ENCODE results near the gene EIF5A. TPM values are rescaled to one million over a fixed set of nuclear protein-coding genes. Genes with fewer than 3 reads are reported as not detected.

Gene EIF5A
- total RNA-seq, 4 donors from 2014 or later: 145 to 214 (median 204) TPM

DNA sequence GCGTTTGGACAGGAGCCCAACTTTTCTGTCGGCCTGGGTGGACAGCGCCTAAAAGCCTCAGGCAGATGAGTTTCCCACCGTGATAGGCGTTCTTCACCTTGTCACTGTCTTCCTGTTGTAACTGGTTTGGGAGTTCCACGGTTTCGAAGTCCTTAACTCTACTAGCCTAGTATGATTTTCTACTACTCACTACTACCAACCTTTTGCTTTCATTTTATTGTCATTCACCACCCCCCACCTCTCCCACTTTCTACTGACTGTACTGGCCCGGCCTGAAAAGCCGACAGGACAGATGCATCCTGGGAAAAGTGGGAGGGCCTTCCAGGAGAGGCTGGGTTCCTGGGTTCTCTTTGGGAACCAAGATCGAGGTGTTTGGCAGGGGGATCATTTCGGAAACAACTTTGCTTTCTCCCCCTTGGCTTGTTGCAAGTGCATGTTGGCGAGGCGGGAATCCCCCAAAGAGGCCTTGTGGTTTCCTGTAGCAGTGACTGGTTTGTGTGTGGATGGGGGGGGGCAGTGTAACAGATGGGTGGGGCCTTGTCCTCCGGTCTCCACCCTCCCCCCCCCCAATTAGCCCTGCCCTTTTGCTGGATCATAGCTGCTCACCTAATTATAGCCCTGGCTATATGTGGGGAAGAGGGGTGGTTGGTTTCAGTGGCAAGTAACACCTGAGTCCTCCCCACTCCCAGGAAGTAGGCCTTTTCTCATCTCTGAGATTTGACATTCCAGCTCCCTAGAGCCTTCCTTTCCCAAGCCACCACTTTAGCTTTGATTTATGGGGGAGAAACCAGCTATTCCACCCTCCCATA lies 1.4 kb downstream of the EIF5A start:
- intact Hi-C loops (cut with DNase I): no loop called here
- DNase-seq (ENCODE audit: extremely low spot score): no peak
- H3K4me1 ChIP-seq: peaks cover 47 to 63% (median 56%) of the 10 kb centered on the region in 4 donors
- H3K9me3 ChIP-seq: no peaks in the 10 kb centered on the region
- H3K27ac ChIP-seq (replicated peaks in 1 of 4): peak overlapping the region; percentile 95 to 100 (median 100)
- TF ChIP-seq, protein P1, sequence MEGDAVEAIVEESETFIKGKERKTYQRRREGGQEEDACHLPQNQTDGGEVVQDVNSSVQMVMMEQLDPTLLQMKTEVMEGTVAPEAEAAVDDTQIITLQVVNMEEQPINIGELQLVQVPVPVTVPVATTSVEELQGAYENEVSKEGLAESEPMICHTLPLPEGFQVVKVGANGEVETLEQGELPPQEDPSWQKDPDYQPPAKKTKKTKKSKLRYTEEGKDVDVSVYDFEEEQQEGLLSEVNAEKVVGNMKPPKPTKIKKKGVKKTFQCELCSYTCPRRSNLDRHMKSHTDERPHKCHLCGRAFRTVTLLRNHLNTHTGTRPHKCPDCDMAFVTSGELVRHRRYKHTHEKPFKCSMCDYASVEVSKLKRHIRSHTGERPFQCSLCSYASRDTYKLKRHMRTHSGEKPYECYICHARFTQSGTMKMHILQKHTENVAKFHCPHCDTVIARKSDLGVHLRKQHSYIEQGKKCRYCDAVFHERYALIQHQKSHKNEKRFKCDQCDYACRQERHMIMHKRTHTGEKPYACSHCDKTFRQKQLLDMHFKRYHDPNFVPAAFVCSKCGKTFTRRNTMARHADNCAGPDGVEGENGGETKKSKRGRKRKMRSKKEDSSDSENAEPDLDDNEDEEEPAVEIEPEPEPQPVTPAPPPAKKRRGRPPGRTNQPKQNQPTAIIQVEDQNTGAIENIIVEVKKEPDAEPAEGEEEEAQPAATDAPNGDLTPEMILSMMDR (IDR thresholded peaks at IDR 0.05): no peak
- peak; percentile 64 to 83 for TF ChIP-seq POLR2AphosphoS5 (IDR thresholded peaks at IDR 0.05)
- 4% methylated on average over 11 of the region's 14 CpGs for WGBS
- peak overlapping the region; percentile 95 to 100 (median 96) for H3K4me3 ChIP-seq
- peaks cover 38 to 45% (median 44%) of the 10 kb centered on the region in 4 donors for H3K36me3 ChIP-seq
- no peaks in the 10 kb centered on the region for H3K27me3 ChIP-seq

DNA sequence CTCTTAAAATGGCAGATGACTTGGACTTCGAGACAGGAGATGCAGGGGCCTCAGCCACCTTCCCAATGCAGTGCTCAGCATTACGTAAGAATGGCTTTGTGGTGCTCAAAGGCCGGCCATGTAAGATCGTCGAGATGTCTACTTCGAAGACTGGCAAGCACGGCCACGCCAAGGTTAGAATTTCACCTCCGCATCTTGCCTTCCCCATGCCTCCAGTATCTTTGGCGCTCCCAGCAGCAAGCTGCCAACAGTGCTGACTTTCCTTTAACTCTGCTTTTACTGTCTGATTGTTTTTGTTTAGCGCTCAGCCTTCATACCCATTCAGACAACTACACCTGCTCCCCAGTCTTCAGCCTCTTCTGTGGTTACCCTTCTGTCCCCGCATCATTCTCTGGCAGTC lies 2.2 kb downstream of the EIF5A start:
- no peak for DNase-seq (ENCODE audit: extremely low spot score)
- H3K27ac ChIP-seq (replicated peaks in 1 of 4): peak overlapping the region; percentile 95 to 100 (median 100)
- H3K4me1 ChIP-seq: peaks cover 54 to 71% (median 64%) of the 10 kb centered on the region in 4 donors
- peak overlapping the region in 1 of 4 donors; percentile 98 for H3K4me3 ChIP-seq
- TF ChIP-seq POLR2A (IDR thresholded peaks at IDR 0.05; ENCODE audit: low read depth): no peak
- TF ChIP-seq EP300 (IDR thresholded peaks at IDR 0.05): no peak
- TF ChIP-seq, protein P1 (IDR thresholded peaks at IDR 0.05): no peak
- TF ChIP-seq POLR2AphosphoS5 (IDR thresholded peaks at IDR 0.05): no peak
- WGBS: 89% methylated on average over 12 of the region's 12 CpGs
- no peaks in the 10 kb centered on the region for H3K9me3 ChIP-seq
- intact Hi-C loops (cut with DNase I): no loop called here
- H3K36me3 ChIP-seq: peaks cover 38 to 50% (median 47%) of the 10 kb centered on the region in 4 donors
- no peaks in the 10 kb centered on the region for H3K27me3 ChIP-seq

DNA sequence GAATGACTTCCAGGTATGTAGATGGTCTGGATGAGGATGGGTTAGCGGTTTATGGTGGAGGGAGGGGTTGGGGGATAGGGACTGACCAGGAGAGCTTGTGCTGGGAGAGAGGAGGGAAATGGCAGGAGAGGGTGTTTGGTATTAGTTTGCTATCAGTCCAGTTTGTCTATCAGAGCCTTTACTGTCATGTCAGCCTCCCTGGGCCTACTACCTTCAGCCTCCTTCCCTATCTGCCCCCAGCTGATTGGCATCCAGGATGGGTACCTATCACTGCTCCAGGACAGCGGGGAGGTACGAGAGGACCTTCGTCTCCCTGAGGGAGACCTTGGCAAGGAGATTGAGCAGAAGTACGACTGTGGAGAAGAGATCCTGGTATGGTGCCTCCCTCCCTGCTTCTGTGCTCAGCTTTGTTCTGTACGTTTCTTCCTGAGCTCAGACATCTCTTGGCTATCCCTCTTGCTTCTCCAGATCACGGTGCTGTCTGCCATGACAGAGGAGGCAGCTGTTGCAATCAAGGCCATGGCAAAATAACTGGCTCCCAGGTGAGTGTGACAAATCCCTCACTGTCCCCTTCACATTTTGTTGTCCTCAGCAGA lies 3.8 kb downstream of the EIF5A start:
- intact Hi-C loops (cut with DNase I): no loop called here
- 89% methylated on average over 7 of the region's 7 CpGs for WGBS
- no peak overlapping the region for H3K4me3 ChIP-seq
- TF ChIP-seq EP300 (IDR thresholded peaks at IDR 0.05) (no peak), POLR2AphosphoS5 (IDR thresholded peaks at IDR 0.05) (no peak), POLR2A (IDR thresholded peaks at IDR 0.05; ENCODE audit: low read depth) (no peak)
- TF ChIP-seq, protein P1 (IDR thresholded peaks at IDR 0.05): no peak
- H3K4me1 ChIP-seq: peaks cover 60 to 79% (median 71%) of the 10 kb centered on the region in 4 donors
- DNase-seq (ENCODE audit: extremely low spot score): no peak
- peak overlapping the region; percentile 0 to 95 (median 20) for H3K27ac ChIP-seq (replicated peaks in 1 of 4)
- H3K36me3 ChIP-seq: peaks cover 38 to 55% (median 49%) of the 10 kb centered on the region in 4 donors
- no peaks in the 10 kb centered on the region for H3K9me3 ChIP-seq
- no peaks in the 10 kb centered on the region for H3K27me3 ChIP-seq

DNA sequence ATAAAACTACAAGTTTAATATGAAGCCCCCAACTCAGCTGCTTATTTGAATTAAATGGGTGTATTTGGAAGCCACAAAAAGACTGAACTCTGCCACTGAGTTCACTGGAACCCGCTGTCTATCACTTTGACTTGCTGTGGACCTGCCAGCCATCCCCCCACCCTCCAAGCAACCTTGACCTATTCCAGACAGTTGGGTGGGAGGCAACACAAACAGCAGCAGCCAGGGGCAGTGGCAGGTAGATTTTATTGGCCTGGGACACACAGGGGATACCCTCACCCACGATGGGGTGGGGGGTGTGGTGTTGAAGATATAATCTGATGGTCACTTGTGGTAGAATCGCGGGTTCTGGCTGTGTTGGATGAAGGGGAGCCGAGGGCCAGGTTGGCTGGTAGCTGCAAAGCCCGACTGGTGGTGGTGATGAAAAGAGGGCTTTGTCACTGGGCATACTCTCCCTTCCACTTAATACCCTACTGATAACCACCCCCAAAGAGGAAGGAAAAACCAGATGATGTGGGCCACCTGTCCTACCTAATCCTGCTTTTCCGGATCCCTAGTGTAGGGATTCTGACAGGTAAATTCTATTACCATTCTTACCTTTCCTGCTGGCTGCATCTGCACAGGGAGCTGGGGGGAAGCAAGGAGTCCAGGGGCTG lies 5.1 kb downstream of the EIF5A start:
- peak overlapping the region in 3 of 4 donors; percentile 84 to 94 (median 92) for H3K27ac ChIP-seq (replicated peaks in 1 of 4)
- TF ChIP-seq EP300 (IDR thresholded peaks at IDR 0.05) (no peak), POLR2A (IDR thresholded peaks at IDR 0.05; ENCODE audit: low read depth) (no peak), POLR2AphosphoS5 (IDR thresholded peaks at IDR 0.05) (no peak)
- TF ChIP-seq, protein P1 (IDR thresholded peaks at IDR 0.05): no peak
- no peaks in the 10 kb centered on the region for H3K27me3 ChIP-seq
- no peaks in the 10 kb centered on the region for H3K9me3 ChIP-seq
- peaks cover 49 to 68% (median 58%) of the 10 kb centered on the region in 4 donors for H3K36me3 ChIP-seq
- H3K4me1 ChIP-seq: peaks cover 56 to 76% (median 68%) of the 10 kb centered on the region in 4 donors
- intact Hi-C loops (cut with DNase I): no loop called here
- 74% methylated on average over 7 of the region's 7 CpGs for WGBS
- no peak overlapping the region for H3K4me3 ChIP-seq
- no peak for DNase-seq (ENCODE audit: extremely low spot score)
